GM21528 (cell line): ENCODE results near the gene PANX2.
"Not testable (repeated sequence)": the region's sequence is repeated elsewhere in the genome, so short reads cannot be mapped to it uniquely, and the experiment has no call there.

ENCODE experiments used
- ATAC-seq: cut with Tn5 transposase; IDR thresholded peaks from one replicate; pipeline ENCODE4 v1.9.1; 2021; ENCODE audit warnings: mild to moderate bottlenecking, moderate library complexity; ENCODE audit not compliant: unreplicated experiment, low FRiP score

PANX2 gene

DNA sequence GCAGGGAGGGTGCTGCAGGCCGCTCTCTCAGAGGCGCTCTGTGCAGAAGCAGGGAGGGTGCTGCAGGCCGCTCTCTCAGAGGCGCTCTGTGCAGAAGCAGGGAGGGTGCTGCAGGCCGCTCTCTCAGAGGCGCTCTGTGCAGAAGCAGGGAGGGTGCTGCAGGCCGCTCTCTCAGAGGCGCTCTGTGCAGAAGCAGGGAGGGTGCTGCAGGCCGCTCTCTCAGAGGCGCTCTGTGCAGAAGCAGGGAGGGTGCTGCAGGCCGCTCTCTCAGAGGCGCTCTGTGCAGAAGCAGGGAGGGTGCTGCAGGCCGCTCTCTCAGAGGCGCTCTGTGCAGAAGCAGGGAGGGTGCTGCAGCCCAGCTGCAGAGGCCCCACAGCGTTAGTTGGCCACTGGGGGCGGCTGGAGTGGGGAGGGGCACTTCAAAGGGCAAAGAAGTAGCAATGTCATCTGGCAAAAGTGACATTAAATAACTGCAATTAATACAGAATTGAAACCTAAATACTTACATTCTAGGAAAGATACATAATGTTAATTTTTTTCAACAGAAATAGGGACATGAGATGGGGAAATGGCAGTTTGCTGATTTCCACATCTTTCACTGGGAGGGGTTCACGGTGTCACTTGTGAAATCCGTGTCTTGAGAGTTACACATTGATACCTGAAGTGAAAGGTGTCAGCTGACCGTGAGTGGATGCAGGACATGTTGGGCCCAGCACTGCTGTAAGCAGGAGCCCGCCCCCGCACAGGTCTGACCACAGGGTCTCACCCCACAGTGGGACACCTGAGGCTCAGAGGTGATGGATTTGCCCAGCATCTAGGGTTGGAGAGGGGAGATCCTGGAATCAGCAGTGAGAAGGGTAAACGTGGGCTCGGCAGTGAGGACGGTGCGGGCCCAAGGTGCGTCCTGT is 23.0 kb upstream of the PANX2 start:
- not testable (repeated sequence) for ATAC-seq

GRCh38 chr22:50148166-50148500 is 22.4 kb upstream of the PANX2 start:
- ATAC-seq, result no peak

GRCh38 chr22:50148991-50149721 is 21.4 kb upstream of the PANX2 start:
- no peak for ATAC-seq

- no peak for ATAC-seq
These were observed 20.1 kb upstream of the PANX2 start for GRCh38 chr22:50150161-50151129.

DNA sequence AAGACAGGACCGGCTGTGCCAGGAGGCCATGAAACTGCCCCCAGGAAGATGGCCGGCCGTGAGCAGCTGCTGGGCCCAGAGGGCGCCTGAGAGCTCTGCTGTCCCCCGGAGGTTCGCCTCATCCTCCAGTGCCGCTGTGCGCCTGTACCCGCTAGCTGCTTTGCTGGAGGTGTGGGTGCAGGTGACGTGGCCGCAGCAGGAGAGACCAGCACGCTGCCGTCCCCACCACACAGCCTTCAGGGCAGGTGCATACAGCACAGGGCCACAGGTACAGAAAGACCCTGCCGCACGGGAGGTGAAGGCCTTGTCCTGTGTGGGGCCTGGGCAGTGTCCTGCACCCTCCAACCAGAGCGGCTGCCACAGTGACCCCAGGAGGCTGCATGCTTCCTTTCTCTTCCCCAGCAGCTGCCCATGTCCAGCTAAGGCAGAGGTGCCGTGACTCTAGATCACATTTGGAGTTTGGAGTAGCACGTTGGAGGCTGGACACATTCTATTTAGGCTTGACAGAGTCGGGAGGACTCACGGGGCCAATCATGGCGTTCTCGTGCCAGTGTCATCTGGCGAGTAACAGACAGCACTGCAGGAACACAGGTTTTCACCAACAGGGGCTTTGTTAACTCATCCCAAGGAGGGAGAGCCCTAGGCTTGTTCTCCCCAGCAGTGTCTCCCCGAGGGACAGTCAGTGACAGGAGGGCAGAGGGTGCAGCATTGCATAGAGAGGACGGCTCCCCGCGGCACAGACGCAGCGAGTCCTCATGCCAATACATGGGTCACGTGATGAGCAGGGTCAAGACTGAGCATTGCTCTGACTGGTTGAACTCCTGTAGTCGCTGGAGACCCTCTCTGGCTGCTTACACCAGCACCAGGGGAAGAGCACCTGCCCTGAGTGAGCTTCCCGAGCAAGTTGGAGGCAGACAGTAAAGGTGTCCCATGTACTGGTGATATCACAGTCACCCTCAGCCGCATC is 18.7 kb upstream of the PANX2 start:
- ATAC-seq, result no peak

- no peak for ATAC-seq
These were observed 17.3 kb upstream of the PANX2 start for GRCh38 chr22:50153056-50153755.

GRCh38 chr22:50153756-50154140 is 16.8 kb upstream of the PANX2 start:
- no peak for ATAC-seq

- ATAC-seq, result no peak
These were observed 12.7 kb upstream of the PANX2 start for GRCh38 chr22:50157709-50158375.

GRCh38 chr22:50160947-50161346 is 9.6 kb upstream of the PANX2 start:
- ATAC-seq, result no peak

- ATAC-seq, result no peak
These were observed 8.8 kb upstream of the PANX2 start for GRCh38 chr22:50161508-50162390.

GRCh38 chr22:50162391-50162956 is 8.1 kb upstream of the PANX2 start:
- no peak for ATAC-seq

- ATAC-seq, result no peak
These were observed 5.0 kb upstream of the PANX2 start for GRCh38 chr22:50165436-50166123.

GRCh38 chr22:50167689-50168489 is 2.6 kb upstream of the PANX2 start:
- ATAC-seq, result no peak

DNA sequence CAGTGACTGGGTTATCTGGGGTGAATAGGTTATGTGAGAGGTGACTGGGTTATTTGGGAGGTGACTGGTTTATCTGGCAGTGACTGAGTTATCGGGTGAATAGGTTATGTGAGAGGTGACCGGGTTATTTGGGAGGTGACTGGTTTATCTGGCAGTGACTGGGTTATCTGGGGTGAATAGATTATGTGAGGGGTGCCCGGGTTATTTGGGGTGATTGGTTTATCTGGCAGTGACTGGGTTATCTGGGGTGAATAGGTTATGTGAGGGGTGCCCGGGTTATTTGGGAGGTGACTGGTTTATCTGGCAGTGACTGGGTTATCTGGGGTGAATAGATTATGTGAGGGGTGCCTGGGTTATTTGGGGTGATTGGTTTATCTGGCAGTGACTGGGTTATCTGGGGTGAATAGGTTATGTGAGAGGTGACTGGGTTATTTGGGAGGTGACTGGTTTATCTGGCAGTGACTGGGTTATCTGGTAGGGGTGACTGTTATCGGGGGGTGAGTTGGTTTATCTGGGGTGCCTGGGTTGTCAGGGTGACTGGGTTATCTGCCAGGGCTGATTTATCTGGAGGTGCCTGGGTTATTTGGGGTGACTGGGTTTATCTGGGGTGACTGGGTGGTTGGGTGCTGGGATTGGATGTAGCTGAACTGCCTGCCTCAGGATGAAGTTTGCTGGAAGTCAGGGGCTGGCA is 1.9 kb upstream of the PANX2 start:
- not testable (repeated sequence) for ATAC-seq

- no peak for ATAC-seq
These were observed 1.3 kb upstream of the PANX2 start for GRCh38 chr22:50169181-50169759.
